Suppressor macrophage treated with lipopolysaccharide for 4 hours (primary cell): ENCODE results near the gene OCRL.

ENCODE experiments used
- DNase-seq: peaks from one replicate; pipeline ENCODE4 v3.0.0-alpha.2; 2020

The OCRL gene

DNA sequence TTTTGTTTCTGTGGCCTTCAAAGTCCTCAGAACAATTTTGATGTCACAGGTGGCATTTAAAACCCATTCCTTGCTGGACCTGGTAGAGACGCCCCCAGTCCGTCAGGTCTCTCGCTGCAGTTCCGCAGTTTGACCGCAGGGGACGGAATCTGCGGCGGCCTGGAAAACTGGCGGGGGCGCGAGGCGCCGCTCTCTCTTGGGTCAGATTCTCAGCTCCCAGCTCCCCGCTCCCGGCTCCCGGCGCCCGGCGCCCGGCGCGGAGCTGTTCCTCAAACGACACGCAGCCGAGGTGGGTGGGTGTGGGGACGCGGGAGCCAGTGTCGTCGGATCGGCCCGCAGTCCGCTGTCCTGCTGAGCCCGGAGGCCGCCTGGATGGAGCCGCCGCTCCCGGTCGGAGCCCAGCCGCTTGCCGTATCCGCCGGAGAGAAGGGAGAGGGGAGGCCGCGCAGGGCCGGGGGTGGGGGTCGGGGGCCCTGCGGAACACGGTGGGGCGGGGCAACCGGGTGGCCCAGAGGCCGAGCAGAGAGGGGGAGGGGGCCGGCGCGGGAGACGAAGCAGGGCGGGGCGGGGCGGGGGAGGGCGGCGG is at the start of gene OCRL:
OCRL (plus strand) TSS at position 192 of the 586 bp plus-strand sequence; CDS start at position 373, 181 bp downstream.
- peak; percentile 73 for DNase-seq

DNA sequence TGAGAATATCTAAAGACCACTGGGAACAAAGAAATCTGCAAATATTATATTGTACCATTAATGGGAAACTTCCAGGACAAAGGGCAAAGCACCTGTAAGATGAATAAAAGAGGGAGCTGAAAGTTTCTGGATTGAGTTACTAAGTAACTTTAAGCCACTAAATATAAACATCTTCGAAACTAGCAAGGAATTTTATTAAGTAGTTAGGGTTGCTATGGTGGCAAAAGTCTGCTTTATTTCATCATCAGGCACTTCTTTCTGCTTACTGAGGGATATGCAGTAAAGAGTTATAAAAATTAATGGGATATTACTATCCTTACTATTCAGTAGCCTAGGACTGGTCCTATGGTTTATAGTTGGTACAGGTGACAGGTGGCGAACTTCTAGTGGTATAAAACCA is 49.7 kb upstream of the OCRL start:
- no peak for DNase-seq

DNA sequence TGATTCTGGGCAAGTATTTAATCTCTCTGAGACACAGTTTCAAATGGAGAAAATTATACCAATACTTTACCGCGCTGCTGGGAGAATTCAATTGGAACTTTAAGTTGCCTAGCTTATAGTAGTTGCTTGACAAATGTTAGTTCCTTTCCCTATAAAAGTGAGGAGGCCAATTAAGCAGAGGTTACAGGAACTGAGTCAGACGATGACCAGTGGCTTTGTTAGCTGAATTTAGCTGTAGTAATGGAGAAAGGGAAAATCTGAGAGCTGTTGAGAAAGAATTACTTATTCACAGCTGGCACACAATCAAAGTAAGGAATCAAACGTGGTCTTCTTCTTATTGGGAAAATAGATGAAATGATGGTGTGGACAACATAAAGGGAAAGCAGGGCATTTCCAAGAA is 46.4 kb upstream of the OCRL start:
- DNase-seq = peak; percentile 6

DNA sequence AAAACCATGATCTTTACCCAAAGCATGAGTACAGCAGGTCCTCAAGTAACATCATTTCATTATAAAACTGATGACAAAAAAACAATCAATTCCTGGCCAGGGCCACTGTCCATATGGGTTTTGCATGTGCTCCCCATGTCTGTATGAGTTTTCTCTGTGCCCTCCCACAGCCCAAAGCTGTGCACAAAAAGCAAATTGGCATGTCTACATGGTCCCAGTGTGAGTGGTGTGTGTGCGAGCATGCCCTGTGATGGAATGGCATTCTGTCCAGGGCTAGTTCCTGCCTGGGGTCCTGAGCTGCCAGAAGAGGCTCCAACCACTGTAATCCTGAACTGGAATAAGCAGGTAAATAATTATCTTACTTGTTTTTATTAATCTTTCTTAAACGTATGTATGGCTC is 45.2 kb upstream of the OCRL start:
- no peak for DNase-seq

DNA sequence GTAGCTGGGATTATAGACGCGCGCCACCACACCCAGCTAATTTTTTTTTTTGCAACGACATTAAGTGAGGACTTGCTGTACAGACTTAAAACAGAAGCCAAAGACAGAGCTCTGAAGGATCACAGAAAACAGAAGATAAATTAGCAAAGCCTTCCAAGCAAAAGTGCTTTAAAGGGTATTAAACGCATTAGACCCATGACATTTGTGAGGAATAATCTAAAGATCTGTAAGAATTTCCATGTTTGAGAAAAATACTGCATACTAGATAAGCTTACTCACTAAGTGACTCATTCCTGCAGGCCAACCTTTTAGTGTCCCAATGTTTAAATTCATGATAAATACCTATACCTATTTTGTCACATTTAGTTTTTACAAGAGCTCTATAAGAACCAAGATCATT is 44.2 kb upstream of the OCRL start:
- no peak for DNase-seq

DNA sequence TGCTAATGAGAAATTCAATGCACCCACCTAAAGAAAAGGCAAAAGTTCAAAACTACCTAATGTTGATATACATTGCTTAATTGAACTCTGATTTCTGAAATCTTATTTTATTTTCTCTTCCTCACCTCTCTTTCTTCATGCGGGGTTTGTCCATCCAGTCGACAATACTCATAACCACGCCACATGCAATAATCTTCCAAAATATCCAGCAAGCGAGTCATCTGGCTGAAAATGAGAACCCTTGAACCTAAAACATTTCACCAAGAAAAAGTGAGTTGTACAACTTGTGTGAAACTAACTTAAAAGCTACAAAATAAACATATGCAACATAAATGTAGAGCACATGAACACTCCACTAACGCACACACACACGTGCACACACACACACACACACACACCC is 43.4 kb upstream of the OCRL start:
- no peak for DNase-seq

DNA sequence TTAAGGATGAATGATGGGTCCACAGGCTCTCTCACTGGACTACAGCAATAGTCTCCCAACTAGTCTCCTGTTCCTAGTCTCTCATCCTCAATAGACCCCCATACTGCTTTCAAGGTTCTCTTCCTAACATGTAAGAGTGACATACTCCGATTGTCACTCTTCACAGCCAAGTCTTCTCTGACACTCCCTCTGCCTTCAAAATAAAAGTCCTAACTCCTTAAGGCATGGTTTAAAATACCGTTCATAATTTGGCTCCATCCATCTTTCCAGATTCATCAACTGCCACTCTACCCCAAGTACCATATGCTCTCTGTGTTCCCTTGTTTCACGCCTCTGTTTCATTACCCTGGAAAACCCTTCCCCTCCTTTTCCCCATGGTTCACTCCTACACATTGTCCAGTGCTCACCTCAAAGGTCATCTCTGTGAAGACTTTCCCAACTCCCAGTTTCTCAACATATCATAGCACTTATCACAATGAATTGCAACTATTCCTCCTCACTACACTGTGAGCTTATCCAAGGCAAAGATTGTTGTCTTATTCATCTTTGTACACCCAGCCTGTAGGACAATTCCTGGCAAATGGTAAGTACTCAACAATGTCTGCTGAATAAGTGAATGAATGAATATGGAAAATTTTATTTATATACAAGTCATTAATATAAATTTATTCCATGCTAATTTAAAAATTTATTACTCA is 42.8 kb upstream of the OCRL start:
- DNase-seq = no peak

DNA sequence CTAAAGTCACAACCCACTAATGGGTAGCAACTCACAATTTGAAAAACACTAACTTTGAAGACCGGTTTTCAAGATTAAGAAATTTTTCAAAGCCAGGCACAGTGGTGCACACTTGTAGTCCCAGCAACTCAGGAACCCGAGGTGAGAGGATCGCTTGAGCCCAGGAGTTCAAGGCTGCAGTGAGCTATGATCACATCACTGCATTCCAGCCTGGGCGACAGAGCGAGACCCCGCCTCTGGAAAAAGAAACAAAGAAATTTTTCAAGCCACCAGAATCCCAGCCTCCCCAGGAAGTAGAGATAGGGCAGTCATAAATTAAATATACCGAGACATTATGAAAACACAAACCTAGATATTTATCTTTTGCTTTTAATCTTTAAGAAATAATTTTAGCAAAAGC is 29.7 kb upstream of the OCRL start:
- no peak for DNase-seq

DNA sequence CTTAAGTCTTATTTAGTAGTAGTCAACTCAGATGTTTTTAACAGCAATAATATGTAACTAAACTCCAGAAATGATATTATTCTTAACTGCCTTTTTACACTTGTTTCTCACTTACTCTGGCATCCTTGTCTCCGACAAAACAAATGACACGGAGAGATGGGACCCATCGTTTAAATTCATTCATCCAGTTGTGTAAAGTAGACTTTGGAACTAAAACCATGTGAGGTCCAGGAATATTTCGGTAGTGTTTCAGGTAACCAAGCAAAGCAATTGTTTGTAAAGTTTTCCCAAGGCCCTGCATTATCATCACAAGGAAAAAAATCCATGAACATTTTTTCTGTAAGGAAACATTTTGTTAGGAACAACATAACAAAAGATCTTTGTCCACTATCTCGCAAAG is 28.4 kb upstream of the OCRL start:
- DNase-seq = no peak

DNA sequence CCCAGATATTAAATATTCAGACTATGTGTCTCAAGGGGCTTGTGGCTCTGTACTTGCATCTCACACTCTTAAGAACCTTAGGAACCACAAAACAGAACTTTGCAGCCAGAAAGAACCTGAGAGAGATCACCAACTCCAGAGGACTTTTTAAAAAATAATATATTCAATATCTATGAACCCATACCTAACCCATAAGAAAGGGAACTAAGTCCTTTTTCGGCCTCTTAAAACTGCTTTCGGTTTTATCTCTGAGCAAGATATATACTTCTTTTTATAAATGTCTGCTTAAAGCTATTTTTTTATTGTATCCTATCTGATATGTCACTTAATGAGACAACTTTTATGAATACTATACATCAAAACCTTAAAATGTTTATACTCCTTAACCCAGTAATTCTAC is 27.6 kb upstream of the OCRL start:
- no peak for DNase-seq

DNA sequence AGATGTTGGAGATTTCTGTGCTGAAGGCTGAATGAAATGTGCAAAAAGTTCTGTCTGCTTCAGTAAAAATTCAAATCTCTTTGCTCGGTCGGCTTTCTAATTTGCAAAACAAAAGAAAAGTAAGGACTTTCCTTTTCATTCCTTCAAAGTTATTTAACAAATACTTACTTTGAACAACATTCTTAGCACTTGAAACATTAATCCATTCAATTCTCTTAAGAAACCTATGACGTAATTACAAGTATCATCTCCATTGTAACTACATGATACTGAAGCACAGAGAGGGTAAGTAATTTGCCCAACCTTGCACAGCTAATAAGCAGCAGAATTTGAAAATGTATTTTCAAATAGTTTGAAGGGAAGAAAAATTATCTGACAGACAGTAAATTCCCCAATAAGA is 23.7 kb upstream of the OCRL start:
- no peak for DNase-seq

DNA sequence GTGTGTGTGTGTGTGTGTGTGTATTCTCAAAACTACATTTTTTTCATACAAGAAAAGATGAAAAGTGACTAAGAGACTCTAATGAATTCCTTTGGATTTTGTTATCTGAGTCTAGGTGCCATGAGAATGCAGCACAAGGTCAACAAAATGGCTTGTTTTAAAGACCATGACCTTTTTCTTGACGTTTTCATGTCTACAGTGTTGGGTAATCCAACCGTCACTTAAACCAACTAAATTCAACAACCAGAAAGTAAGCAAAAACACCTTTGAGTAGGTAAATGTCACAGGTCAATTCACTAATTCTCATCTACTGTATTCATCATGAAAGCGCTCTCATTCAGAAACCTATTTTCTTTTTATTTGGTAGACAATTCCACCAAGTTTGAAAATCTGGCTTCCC is 19.9 kb upstream of the OCRL start:
- no peak for DNase-seq

DNA sequence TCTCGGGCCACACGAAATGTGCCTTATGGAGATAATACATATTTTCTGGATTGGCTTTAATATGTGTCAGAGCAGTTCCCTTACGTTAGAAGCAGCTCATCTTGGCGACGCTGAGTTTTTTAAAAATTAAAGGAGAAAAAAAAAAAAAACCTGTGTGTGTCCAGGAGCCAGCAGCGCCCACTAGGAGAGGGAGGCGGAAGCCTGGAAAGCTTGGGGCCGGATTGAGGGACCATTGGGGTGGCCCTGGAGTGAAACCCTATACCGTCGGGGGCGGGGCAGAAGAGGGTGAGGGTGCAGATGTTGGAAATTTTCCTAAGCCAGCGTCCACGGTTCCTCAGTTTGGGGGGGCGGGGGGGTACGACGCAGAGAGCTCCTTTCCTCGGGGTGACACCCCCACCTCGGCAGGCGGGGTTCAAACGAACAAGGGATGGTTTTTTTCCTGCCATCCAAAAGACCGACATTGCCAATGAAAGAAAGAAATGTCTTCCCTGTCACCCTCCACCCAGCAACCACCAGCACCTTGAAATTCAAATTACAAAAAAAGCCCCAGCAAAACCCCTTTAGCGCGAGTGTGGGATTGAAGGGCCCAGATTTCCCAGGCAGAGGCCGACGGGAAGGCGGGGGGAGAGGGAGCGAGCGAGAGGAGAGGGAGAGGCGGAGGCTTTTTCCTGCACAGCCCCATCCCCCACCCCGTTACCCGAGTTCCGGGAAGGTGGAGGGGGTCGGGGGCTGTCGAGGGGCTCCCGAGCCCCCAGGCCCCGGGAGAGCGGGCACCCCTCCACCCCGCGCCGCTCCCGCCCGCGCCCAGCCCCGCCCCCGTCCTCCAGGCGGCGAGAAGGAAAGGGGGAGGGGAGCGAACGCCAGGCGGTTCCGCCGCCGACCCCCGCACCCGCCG is 17.6 kb upstream of the OCRL start:
- peak; percentile 24 for DNase-seq

DNA sequence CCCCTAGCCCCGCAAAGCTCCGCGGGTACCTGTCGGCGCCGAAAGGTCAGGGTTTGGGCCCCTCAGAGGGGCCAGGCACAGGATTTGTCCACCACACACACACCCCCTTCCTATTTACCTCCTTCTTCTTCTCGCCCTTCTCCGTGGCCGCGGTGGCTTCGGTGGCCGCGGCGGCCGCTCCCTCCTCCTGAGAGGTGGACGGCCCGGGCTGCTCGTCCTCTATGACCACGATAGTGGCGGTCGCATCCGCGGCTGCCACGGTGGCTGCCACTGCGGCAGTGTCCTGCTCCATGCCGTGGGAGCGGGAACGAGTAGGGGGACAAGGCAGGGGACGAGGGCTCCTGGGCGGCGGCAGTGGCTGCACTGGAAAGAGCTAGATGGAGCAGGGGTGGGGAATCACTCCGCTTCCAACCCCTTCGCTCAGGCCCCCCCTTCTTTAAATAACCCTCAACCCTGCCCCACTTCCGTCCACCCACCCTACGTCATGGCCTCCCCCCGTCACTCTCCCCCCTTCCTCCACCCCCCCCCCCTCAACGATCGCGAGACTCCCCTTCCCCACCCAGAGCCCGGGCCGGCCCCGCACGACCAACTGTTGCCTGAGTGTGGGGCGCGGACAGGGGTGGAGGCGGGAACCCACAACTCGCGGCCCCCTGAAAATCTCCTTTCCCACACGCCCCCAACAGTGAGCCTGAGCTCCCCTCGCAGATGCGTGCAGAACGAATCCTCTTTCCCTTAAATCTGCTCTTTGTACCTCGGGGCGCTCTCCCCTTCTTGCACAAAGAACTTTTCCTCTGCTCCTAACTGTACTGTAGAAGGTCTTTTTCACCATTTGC is 16.8 kb upstream of the OCRL start, which contains the start of gene SMARCA1:
SMARCA1 (minus strand) TSS at position 412 of the 833 bp plus-strand sequence; CDS start at position 292, 120 bp downstream.
- no peak for DNase-seq

DNA sequence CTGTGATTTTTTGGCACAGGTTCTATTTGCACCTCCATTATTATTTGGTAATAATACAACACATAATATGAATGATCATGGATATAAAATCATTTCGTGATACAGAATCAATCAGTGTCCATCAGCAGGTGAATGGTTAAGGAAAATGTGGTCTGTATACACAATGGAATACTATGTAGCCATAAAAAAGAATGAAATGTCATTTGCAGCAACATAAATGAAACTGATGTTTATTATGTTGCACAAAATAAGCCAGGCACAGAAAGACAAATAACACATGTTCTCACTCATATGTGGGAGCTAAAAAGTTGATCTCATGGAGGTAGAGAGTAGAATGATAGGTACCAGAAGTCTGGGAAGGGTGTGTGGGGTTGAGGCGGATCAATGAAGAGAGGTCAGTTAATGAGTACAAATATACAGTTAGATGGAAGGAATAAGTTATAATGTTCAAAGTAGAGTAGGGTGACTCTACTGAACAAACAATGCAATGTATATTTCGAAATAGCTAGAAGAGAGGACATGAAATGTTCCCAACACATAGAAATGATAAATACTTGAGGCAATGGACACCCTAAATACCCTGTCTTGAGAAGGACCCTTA is 15.7 kb upstream of the OCRL start:
- no peak for DNase-seq

DNA sequence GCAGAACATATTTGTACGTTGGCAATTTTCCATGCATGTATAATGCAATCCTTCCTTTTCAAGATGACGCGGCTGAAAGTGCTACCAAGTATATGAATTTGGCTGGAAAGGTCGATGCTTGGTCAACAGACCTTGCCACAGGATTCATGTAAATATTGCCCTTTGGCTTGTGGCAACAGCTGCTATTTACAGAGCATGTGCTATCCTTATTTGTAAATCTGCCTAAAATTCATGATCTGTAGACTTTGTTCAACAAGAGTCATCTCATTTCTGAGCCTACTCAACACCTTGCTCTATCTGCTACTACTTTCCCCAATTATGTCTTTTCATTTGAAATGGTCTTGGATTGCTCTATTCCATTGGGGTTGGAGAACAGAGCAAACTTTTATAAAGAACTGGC is 14.9 kb upstream of the OCRL start:
- no peak for DNase-seq

DNA sequence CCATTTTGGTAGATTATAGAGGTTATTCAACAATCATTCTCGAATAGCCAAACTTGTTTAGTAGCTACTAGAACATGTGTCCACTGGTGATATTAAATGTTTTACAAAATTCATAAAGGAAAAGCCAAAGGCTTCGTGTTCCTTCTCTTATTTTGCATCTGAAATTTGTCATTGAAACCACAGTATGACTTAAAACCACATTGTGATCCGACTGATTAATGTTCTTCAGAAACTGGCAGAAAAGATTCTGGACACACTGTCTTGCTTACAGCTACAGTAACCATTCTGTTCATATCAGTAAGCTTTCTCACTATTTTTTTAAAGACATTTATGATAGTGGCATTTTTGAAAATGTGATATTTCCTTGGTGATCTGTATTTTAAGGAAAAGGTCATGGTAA is 14.2 kb upstream of the OCRL start:
- no peak for DNase-seq

DNA sequence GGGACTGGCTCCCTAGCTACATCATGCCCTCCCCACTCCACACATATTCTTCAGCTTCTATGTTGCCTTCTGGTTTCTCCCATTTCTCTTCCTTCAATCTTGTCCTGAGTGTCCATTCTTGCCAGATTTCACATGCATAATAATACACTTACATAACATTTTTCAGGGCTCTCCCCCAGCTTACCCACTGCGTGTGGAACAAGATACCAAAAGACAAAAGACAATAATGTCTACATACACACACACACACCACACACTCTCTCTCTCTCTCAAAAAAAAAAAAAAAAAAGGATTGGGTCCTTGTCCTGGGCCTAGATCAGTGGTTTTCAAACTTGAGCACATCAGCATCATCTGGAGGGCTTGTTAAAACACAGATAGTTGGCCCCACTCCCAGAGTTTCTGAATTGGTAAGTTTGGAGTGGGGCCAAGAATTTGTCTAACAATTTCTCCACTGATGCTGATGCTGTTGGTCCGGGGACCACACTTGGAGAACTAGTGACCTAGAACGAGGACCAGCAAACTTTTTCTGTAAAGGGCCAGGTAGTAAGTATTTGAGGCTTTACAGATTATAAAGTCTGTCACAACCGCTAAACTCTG is 10.3 kb upstream of the OCRL start:
- no peak for DNase-seq

DNA sequence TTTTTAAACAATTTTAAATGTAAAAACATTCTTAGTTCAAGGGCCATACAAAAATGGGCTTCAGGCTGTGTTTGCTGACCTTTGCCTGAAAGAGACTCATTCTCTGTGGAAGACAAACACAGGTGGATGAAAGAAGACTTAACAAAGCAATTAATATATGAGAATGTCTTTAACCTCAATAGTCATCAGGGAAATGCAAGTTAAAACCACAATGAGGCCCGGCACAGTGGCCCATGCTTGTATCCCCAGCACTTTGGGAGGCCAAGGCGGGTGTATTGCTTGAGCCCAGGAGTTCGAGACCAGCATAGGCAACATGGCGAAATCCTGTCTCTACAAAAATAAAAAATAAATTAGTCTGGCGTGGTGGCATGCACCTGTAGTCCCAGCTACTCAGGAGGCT is 9.6 kb upstream of the OCRL start:
- DNase-seq = no peak

DNA sequence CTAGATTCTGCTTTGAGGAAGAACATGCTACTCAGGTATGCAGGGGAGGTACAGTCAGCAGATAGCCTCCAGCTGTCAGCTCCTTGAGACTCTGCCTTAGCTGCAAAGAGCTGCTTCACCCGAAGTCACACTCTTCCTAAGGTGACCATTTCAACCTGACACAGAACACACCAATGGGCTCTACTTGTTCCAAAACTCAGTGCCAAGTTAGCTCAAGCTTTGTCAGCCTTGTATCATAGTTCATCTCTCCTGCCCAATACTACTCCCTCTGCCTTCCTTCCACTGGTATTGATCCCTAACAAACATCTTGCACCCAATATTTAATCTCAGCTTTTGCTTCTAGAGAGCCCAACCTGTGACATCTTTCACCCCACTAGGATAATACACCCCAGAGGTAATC is 8.9 kb upstream of the OCRL start:
- no peak for DNase-seq

DNA sequence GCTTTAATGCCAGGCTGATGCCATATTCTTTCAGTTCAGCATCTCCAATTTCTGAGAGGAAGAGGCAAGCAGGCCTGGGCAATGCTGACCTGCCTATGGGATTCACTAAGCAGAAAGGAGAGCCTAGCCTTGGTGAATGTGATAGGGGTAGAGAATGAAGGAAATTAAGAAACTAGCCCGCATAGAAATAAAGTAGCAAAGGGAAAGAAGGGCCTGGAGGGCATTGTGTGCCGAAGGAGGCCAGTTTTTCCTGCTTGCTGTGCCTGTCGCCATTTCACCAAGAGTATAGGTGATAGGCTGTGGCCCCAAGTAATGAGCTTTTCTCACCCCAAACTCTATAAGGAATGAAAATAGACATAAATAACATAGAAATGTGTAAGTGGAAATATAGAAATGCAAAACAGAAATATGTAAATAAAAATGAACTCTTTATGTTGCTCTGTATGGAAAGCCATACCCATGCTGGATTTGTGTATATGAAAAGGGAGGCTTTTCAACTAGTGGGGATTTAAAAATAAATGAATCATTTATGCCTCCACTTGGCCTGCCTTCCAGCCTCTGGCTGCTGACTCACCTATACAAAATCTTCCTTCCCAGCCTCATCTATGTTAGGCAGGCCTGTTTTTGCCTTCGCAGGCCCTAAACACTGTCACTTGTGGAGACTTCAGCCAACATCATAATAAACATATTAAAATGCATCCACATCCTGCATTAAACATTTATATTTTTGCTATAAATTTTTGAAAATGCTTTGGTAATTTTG is 5.1 kb upstream of the OCRL start:
- DNase-seq = no peak
